H1 (cell line): Measurements from ENCODE around the gene KRT78. TPM values are rescaled to one million over a fixed set of nuclear protein-coding genes. Genes with fewer than 3 reads are reported as not detected.

Source experiments
- CTCF ChIA-PET: fragments of 300-600 bp; sonication (Branson Sonifier 250); formaldehyde crosslinking; loops from one replicate; lab custom pipeline; 2021; ENCODE audit not compliant: partially characterized antibody; lab: Charles Lee
- POLR2A ChIA-PET: fragments of 300-600 bp; sonication (Branson Sonifier 250); formaldehyde crosslinking; loops from one replicate; lab custom pipeline; 2021; ENCODE audit warnings: inconsistent platforms; ENCODE audit not compliant: partially characterized antibody; lab: Charles Lee
- DNase-seq, 2 experiments: peaks; one replicate each; pipeline versions ENCODE4 v3.0.0 to v3.0.0-alpha.2; 2010 to 2022; ENCODE audit warnings: low spot score in 2 of 2, low read depth in 1 of 2, mixed read lengths in 1 of 2
- FAIRE-seq: peaks from 2 replicates; lab custom pipeline; 2011; peaks lifted over from hg19 to GRCh38; lab: Jason Lieb, UNC
- H2AFZ ChIP-seq: 2 replicates; pipeline ENCODE4 v1.8.1; 2012; ENCODE audit warnings: low read length, inconsistent platforms
- H2AK5ac ChIP-seq: 2 replicates; pipeline ENCODE4 v1.6.1; 2013; ENCODE audit warnings: low read depth, low read length
- H2BK120ac ChIP-seq: replicated peaks from 2 replicates; pipeline ENCODE3; 2013; ENCODE audit warnings: low read depth, low read length, inconsistent platforms
- H2BK12ac ChIP-seq: 2 replicates; pipeline ENCODE4 v1.6.1; 2013; ENCODE audit warnings: low read depth, low read length
- H2BK15ac ChIP-seq: 2 replicates; pipeline ENCODE4 v1.6.1; 2013; ENCODE audit warnings: low read length
- H2BK20ac ChIP-seq: 2 replicates; pipeline ENCODE4 v1.6.1; 2013; ENCODE audit warnings: low read length
- H2BK5ac ChIP-seq: 2 replicates; pipeline ENCODE4 v1.6.1; 2013; ENCODE audit warnings: low read depth, low read length
- H3K14ac ChIP-seq: 2 replicates; pipeline ENCODE4 v1.6.1; 2013; ENCODE audit warnings: inconsistent platforms; ENCODE audit not compliant: insufficient read length
- H3K18ac ChIP-seq: 2 replicates; pipeline ENCODE4 v1.6.1; 2013; ENCODE audit warnings: low read length; ENCODE audit errors: extremely low read depth
- H3K23ac ChIP-seq: 2 replicates; pipeline ENCODE4 v1.6.1; 2013; ENCODE audit warnings: inconsistent platforms; ENCODE audit not compliant: insufficient read length
- H3K23me2 ChIP-seq: 2 replicates; pipeline ENCODE4 v1.6.1; 2013; ENCODE audit warnings: low read depth, low read length
- H3K27ac ChIP-seq: 2 replicates; pipeline ENCODE4 v1.6.1; 2011; ENCODE audit warnings: low read depth, low read length, inconsistent platforms
- H3K27me3 ChIP-seq, 4 experiments: replicated peaks in 1 of 4; 1 replicate in 1 of 4; 2 replicates in 3 of 4; pipeline versions ENCODE4 v1.6.1 to v1.8.1; 2011 to 2013; ENCODE audit warnings: low read length in 3 of 4, mild to moderate bottlenecking in 3 of 4, inconsistent platforms in 2 of 4, mixed read lengths in 2 of 4, moderate library complexity in 1 of 4; ENCODE audit not compliant: control insufficient read depth in 3 of 4, insufficient read depth in 3 of 4; ENCODE audit errors: extremely low read depth in 1 of 4
- H3K36me3 ChIP-seq, 4 experiments: 2 replicates each; pipeline versions ENCODE4 v1.6.1 to v1.8.1; 2011 to 2013; ENCODE audit warnings: mild to moderate bottlenecking in 4 of 4, low read length in 3 of 4, moderate library complexity in 2 of 4, control low read depth in 1 of 4, inconsistent platforms in 1 of 4; ENCODE audit not compliant: insufficient read depth in 4 of 4, control insufficient read depth in 2 of 4
- H3K4ac ChIP-seq: replicated peaks from 2 replicates; pipeline ENCODE3; 2013; ENCODE audit warnings: low read length, low read depth, mixed read lengths, inconsistent platforms; ENCODE audit not compliant: insufficient read length
- H3K4me1 ChIP-seq, 4 experiments: replicated peaks in 1 of 4; 1 replicate in 1 of 4; 2 replicates in 3 of 4; pipeline versions ENCODE4 v1.6.1 to v1.8.1; 2011 to 2013; ENCODE audit warnings: low read length in 3 of 4, inconsistent platforms in 2 of 4, mixed read lengths in 1 of 4; ENCODE audit not compliant: insufficient read depth in 4 of 4, control insufficient read depth in 3 of 4
- H3K4me2 ChIP-seq, 2 experiments: 2 replicates each; pipeline versions ENCODE4 v1.6.1 to v1.8.1; 2011 to 2013; ENCODE audit warnings: low read depth in 2 of 2, low read length in 2 of 2, control low read depth in 1 of 2, inconsistent platforms in 1 of 2, mild to moderate bottlenecking in 1 of 2; ENCODE audit not compliant: insufficient read depth in 1 of 2
- H3K4me3 ChIP-seq, 4 experiments: fragments of 200-600, 300-600 bp in 1 of 4; sonication (generic), shearing (Covaris generic), sonication (Bioruptor Twin) in 1 of 4; 2 replicates each; pipeline versions ENCODE4 v1.5.1 to v1.8.1; 2011 to 2016; ENCODE audit warnings: low read length in 4 of 4, low read depth in 3 of 4, control low read depth in 2 of 4, inconsistent platforms in 2 of 4, mild to moderate bottlenecking in 2 of 4, mixed read lengths in 1 of 4, moderate library complexity in 1 of 4; ENCODE audit not compliant: insufficient read depth in 2 of 4; ENCODE audit errors: extremely low read depth in 1 of 4
- H3K56ac ChIP-seq: replicated peaks from 2 replicates; pipeline ENCODE3; 2013; ENCODE audit warnings: low read depth, mild to moderate bottlenecking, mixed read lengths, low read length, inconsistent platforms; ENCODE audit not compliant: insufficient read length
- H3K79me1 ChIP-seq: 2 replicates; pipeline ENCODE4 v1.6.1; 2013; ENCODE audit warnings: low read depth, low read length, control low read depth
- H3K79me2 ChIP-seq, 2 experiments: 2 replicates each; pipeline versions ENCODE4 v1.6.1 to v1.8.1; 2012 to 2013; ENCODE audit warnings: low read length in 2 of 2, mild to moderate bottlenecking in 2 of 2, inconsistent platforms in 1 of 2; ENCODE audit not compliant: insufficient read depth in 2 of 2, control insufficient read depth in 1 of 2
- H3K9ac ChIP-seq, 4 experiments: replicated peaks in 1 of 4; 1 replicate in 1 of 4; 2 replicates in 3 of 4; pipeline versions ENCODE4 v1.6.1 to v1.8.1; 2011 to 2013; ENCODE audit warnings: low read depth in 3 of 4, low read length in 3 of 4, control low read depth in 2 of 4, mild to moderate bottlenecking in 2 of 4, moderate library complexity in 2 of 4, inconsistent platforms in 1 of 4; ENCODE audit errors: extremely low read depth in 1 of 4
- H3K9me3 ChIP-seq, 2 experiments: 2 replicates each; pipeline versions ENCODE4 v1.6.1 to v1.8.1; 2012 to 2013; ENCODE audit warnings: mild to moderate bottlenecking in 2 of 2, moderate library complexity in 2 of 2, control low read depth in 1 of 2, inconsistent platforms in 1 of 2, low read depth in 1 of 2, low read length in 1 of 2, mixed read lengths in 1 of 2; ENCODE audit not compliant: insufficient read depth in 2 of 2
- H4K20me1 ChIP-seq, 2 experiments: replicated peaks in 1 of 2; 2 replicates each; pipeline versions ENCODE3 to v1.8.1; 2011 to 2013; ENCODE audit warnings: inconsistent platforms in 2 of 2, low read length in 2 of 2, mild to moderate bottlenecking in 1 of 2; ENCODE audit not compliant: insufficient read depth in 2 of 2, control insufficient read depth in 1 of 2
- H4K5ac ChIP-seq: 2 replicates; pipeline ENCODE4 v1.6.1; 2013; ENCODE audit warnings: low read length, low read depth, mixed read lengths, inconsistent platforms; ENCODE audit not compliant: insufficient read length
- H4K8ac ChIP-seq: 2 replicates; pipeline ENCODE4 v1.8.0; 2013; ENCODE audit warnings: mild to moderate bottlenecking, moderate library complexity, low read length, inconsistent platforms; ENCODE audit not compliant: insufficient read depth; ENCODE audit errors: extremely low read depth
- H4K91ac ChIP-seq: replicated peaks from 2 replicates; pipeline ENCODE3; 2013; ENCODE audit warnings: low read length, mixed read lengths, inconsistent platforms; ENCODE audit not compliant: insufficient read length
- ASH2L ChIP-seq: fragments of 200-600, 300-600 bp; sonication (generic); IDR thresholded peaks from one replicate; pipeline ENCODE4 v1.7.1; 2017; ENCODE audit warnings: low read length
- BCL11A ChIP-seq, 2 experiments: IDR thresholded peaks; one replicate each; pipeline ENCODE4 v1.6.1; 2011; ENCODE audit warnings: low read depth in 2 of 2, low read length in 2 of 2, mild to moderate bottlenecking in 2 of 2
- CHD2 ChIP-seq: IDR thresholded peaks from 2 replicates; pipeline ENCODE4 v1.6.1; 2012; ENCODE audit warnings: low read length, improper control_type of control experiment
- EGR1 ChIP-seq: IDR thresholded peaks from 2 replicates; pipeline ENCODE4 v1.6.1; 2011; ENCODE audit warnings: low read depth, low read length, borderline replicate concordance
- FOSL1 ChIP-seq: IDR thresholded peaks from 2 replicates; pipeline ENCODE4 v1.6.1; 2011; ENCODE audit warnings: mild to moderate bottlenecking, low read depth, low read length, moderate library complexity; ENCODE audit not compliant: insufficient read depth
- HDAC6 ChIP-seq: IDR thresholded peaks from one replicate; pipeline ENCODE4 v1.7.1; 2012; ENCODE audit warnings: low read depth, mild to moderate bottlenecking, inconsistent platforms, low read length, moderate library complexity
- MAFK ChIP-seq: IDR thresholded peaks from 2 replicates; pipeline ENCODE4 v1.6.1; 2012; ENCODE audit warnings: low read depth, mild to moderate bottlenecking, improper control_type of control experiment, low read length
- NRF1 ChIP-seq: IDR thresholded peaks from 2 replicates; pipeline ENCODE4 v1.6.1; 2011; ENCODE audit warnings: mild to moderate bottlenecking, low read depth, low read length, improper control_type of control experiment
- POLR2A ChIP-seq, 2 experiments: IDR thresholded peaks; 1 replicate in 1 of 2; 2 replicates in 1 of 2; pipeline ENCODE4 v1.6.1; 2011; ENCODE audit warnings: low read depth in 2 of 2, low read length in 2 of 2, mild to moderate bottlenecking in 2 of 2; ENCODE audit errors: control extremely low read depth in 1 of 2
- POU5F1 ChIP-seq: IDR thresholded peaks from 2 replicates; pipeline ENCODE4 v1.6.1; 2011; ENCODE audit warnings: low read depth, mild to moderate bottlenecking, low read length, moderate library complexity
- SP1 ChIP-seq: IDR thresholded peaks from 2 replicates; pipeline ENCODE4 v1.6.1; 2011; ENCODE audit warnings: low read depth, low read length
- SP4 ChIP-seq: IDR thresholded peaks from 2 replicates; pipeline ENCODE4 v1.6.1; 2012; ENCODE audit warnings: low read length, inconsistent platforms
- SUZ12 ChIP-seq: fragments of 200-600 bp; sonication (generic); IDR thresholded peaks from 2 replicates; pipeline ENCODE4 v1.6.1; 2012; ENCODE audit warnings: mild to moderate bottlenecking, inconsistent platforms, low read length, moderate library complexity, mixed read lengths
- TAF7 ChIP-seq: optimal IDR thresholded peaks from 2 replicates; pipeline ENCODE3; 2011; ENCODE audit warnings: low read depth, mild to moderate bottlenecking, inconsistent platforms, low read length, moderate library complexity, borderline replicate concordance
- polyA plus RNA-seq, 7 experiments: library from polyadenylated mRNA; depleted of rRNA in 3 of 7; stranded (reverse) in 5 of 7; unstranded in 2 of 7; fragments of >200 nt in 5 of 7; fragments of 200-250 nt in 2 of 7; gene quantifications; 1 replicate in 5 of 7; 2 replicates in 1 of 7; 4 replicates in 1 of 7; pipeline versions ENCODE4 v1.2.1 to v1.2.3, GENCODE V29; 2011 to 2013; ENCODE audit warnings: missing spikeins in 2 of 7, mixed read lengths in 2 of 7
- total RNA-seq: library from RNA; stranded (reverse); fragmentation: NEBNext Ultra II Directional; extraction: Animal tissue kit (Norgen Biotek cat#: 25700); gene quantifications from 2 replicates; pipeline ENCODE4 v1.2.1, GENCODE V29; 2021
- TF ChIP-seq, protein P1 (sequence below): IDR thresholded peaks from 2 replicates; pipeline ENCODE4 v1.6.1; 2011; ENCODE audit warnings: low read length, improper control_type of control experiment
- TF ChIP-seq, protein P2 (sequence below): IDR thresholded peaks from 2 replicates; pipeline ENCODE4 v1.6.1; 2011; ENCODE audit warnings: low read depth, mild to moderate bottlenecking, low read length; ENCODE audit not compliant: insufficient read depth

KRT78 gene
- total and polyA plus RNA-seq, 2 of the 8 experiments (the other 6 are each of a cell fraction or from before 2014, with no cell fraction given) = not detected

DNA sequence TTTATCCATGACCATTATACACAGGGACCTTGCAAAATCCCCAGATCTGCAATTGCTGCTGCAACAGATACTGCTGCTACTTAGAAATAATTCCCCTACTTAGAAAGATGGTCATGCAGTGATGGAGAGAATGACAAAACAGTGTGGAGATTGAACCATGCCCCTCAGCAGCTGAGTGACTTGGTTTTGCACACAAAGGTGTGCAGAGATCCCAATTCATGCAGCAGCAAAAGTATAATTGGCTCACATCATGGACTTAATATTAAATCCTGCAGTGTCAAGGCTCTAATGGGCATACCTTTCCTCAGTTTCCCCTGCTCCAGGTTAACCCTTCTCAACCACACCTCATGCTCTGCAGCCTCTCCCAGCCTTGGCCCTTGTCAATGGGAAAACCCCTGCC, 3.0 kb upstream of the KRT78 start:
- CTCF ChIA-PET = interaction anchor here (0.7 to 2.2 kb wide), 5 partner anchors 12 to 33 kb away, joined by 3 to 5 read pairs (median 4); no protein-coding TSS in a partner anchor
- no peak for DNase-seq

More for the DNA sequence above, 3.0 kb upstream of the KRT78 start:
- POLR2A ChIA-PET = no interaction called here
- Histone ChIP-seq H2BK120ac (no peak overlapping the region), H3K79me1 (no peaks in the 10 kb centered on the region), H2BK5ac (no peak overlapping the region), H3K36me3 (no peaks in the 10 kb centered on the region), H3K79me2 (no peaks in the 10 kb centered on the region), H3K27me3 (no peaks in the 10 kb centered on the region; a peak in 1 of 7 replicates), H3K14ac (no peak overlapping the region), H3K4me3 (no peak overlapping the region), H2BK15ac (no peak overlapping the region), H3K23ac (no peak overlapping the region), H4K5ac (no peak overlapping the region), H3K4ac (no peak overlapping the region), H4K91ac (no peak overlapping the region), H3K27ac (no peak overlapping the region), H4K8ac (no peak overlapping the region), H3K56ac (no peak overlapping the region), H4K20me1 (no peaks in the 10 kb centered on the region), H2BK12ac (no peak overlapping the region), H3K9me3 (no peaks in the 10 kb centered on the region), H3K4me1 (no peaks in the 10 kb centered on the region), H2AK5ac (no peak overlapping the region), H3K4me2 (no peak overlapping the region), H2BK20ac (no peak overlapping the region), H3K18ac (no peak overlapping the region), H3K9ac (no peak overlapping the region), H2AFZ (no peak overlapping the region), H3K23me2 (no peaks in the 10 kb centered on the region)
- TF ChIP-seq ASH2L (no peak), POU5F1 (no peak), EGR1 (no peak), CHD2 (no peak), POLR2A (IDR thresholded peaks at IDR 0.05; ENCODE audit: control extremely low read depth in 1 of 2, low read depth in 2 of 2, low read length in 2 of 2) (no peak), NRF1 (no peak), FOSL1 (no peak), SP4 (no peak), HDAC6 (no peak), BCL11A (IDR thresholded peaks at IDR 0.05; ENCODE audit: low read depth in 2 of 2, low read length in 2 of 2) (no peak), SP1 (no peak), TAF7 (no peak), SUZ12 (no peak), MAFK (no peak)
- TF ChIP-seq, protein P1, sequence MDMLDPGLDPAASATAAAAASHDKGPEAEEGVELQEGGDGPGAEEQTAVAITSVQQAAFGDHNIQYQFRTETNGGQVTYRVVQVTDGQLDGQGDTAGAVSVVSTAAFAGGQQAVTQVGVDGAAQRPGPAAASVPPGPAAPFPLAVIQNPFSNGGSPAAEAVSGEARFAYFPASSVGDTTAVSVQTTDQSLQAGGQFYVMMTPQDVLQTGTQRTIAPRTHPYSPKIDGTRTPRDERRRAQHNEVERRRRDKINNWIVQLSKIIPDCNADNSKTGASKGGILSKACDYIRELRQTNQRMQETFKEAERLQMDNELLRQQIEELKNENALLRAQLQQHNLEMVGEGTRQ = no peak
- TF ChIP-seq, protein P2, sequence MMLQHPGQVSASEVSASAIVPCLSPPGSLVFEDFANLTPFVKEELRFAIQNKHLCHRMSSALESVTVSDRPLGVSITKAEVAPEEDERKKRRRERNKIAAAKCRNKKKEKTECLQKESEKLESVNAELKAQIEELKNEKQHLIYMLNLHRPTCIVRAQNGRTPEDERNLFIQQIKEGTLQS = no peak
- no peak for FAIRE-seq
